ENCODE data around the gene CIP2A.
A peak's percentile ranks its signal among the peaks of the same experiment; 100 is the strongest.

The CIP2A gene

DNA sequence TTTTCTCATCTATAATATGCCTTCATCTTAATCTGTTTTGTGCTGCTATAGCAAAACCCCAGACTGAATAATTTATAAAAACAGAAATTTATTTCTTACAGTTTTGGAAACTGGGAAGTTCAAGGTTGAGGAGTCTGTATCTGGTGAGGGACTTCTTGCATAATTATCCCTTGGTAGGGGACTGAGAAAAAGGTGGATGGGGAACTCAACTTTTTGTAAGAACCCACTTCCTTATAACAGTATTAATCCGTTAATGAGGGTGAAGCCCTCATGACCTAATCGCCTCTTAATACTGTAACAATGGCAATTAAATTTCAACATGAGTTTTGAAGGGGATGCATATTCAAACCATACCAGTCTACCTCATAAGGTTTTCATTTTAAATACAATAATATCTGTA is 61.4 kb downstream of the CIP2A start:
- H3K4me1 ChIP-seq (ENCODE audit: control insufficient read depth in 1 of 2, insufficient read depth in 2 of 2, low read length in 2 of 2): peaks cover 6 to 7% of the 10 kb centered on the region in 2 donors
- no peak overlapping the region for H3K4me3 ChIP-seq (ENCODE audit: low read depth in 1 of 2, low read length in 2 of 2)
- no peaks in the 10 kb centered on the region for H3K27me3 ChIP-seq (ENCODE audit: low read depth, low read length)
- H3K36me3 ChIP-seq (ENCODE audit: control insufficient read depth in 1 of 2, insufficient read depth in 2 of 2, low read length in 2 of 2): no peaks in the 10 kb centered on the region
- H3K9me3 ChIP-seq (ENCODE audit: control insufficient read depth in 1 of 2, low read length in 2 of 2): no peaks in the 10 kb centered on the region
- H3K27ac ChIP-seq (ENCODE audit: low read length): no peak overlapping the region

DNA sequence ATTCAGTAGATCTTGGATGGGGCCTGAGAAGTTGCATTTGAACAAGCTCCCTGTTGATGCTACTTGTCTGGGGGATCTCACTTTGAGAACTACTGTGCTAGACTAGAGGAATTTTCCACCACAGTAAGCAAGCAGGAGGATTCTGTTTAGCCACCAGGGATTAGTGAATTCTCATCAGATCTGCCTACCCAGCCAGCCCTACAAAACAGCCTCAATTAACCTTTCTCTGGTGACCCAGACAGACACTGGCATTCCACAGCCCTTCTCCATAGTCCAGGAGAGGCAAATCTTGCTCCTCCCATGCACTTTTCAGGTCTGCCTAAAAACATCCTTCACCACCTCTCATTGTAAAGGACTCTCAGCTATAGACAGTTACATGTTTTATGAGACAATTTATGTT is 62.1 kb downstream of the CIP2A start:
- no peak overlapping the region for H3K4me3 ChIP-seq (ENCODE audit: low read depth in 1 of 2, low read length in 2 of 2)
- H3K27me3 ChIP-seq (ENCODE audit: low read depth, low read length): no peaks in the 10 kb centered on the region
- H3K27ac ChIP-seq (ENCODE audit: low read length): no peak overlapping the region
- H3K4me1 ChIP-seq (ENCODE audit: control insufficient read depth in 1 of 2, insufficient read depth in 2 of 2, low read length in 2 of 2): peaks cover 6 to 7% of the 10 kb centered on the region in 2 donors
- H3K36me3 ChIP-seq (ENCODE audit: control insufficient read depth in 1 of 2, insufficient read depth in 2 of 2, low read length in 2 of 2): no peaks in the 10 kb centered on the region
- H3K9me3 ChIP-seq (ENCODE audit: control insufficient read depth in 1 of 2, low read length in 2 of 2): no peaks in the 10 kb centered on the region

GRCh38 chr3:108525971-108526370 is 63.3 kb downstream of the CIP2A start:
- H3K36me3 ChIP-seq (ENCODE audit: control insufficient read depth in 1 of 2, insufficient read depth in 2 of 2, low read length in 2 of 2): no peaks in the 10 kb centered on the region
- peaks cover 6 to 7% of the 10 kb centered on the region in 2 donors for H3K4me1 ChIP-seq (ENCODE audit: control insufficient read depth in 1 of 2, insufficient read depth in 2 of 2, low read length in 2 of 2)
- no peak overlapping the region for H3K27ac ChIP-seq (ENCODE audit: low read length)
- H3K4me3 ChIP-seq (ENCODE audit: low read depth in 1 of 2, low read length in 2 of 2): no peak overlapping the region
- no peaks in the 10 kb centered on the region for H3K9me3 ChIP-seq (ENCODE audit: control insufficient read depth in 1 of 2, low read length in 2 of 2)
- H3K27me3 ChIP-seq (ENCODE audit: low read depth, low read length): no peaks in the 10 kb centered on the region

DNA sequence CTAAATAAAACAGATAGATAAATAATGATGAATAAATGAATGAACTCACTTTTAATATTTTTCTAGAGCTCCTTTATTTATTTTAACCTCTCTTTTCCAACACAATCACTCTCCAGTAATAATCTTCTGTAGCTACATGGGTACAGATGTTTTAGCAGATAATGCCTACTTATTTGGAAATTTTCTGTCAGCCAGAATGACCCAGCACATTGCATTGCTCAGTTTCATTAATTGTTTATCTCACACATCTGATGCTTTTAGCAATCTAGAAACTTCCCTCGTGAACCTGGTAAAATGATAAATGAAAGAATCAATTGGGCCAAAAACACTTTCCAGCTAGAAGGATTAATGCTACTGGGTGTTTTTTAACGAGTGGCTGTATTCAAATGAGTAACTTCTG is 64.0 kb downstream of the CIP2A start:
- H3K4me3 ChIP-seq (ENCODE audit: low read depth in 1 of 2, low read length in 2 of 2): no peak overlapping the region
- no peaks in the 10 kb centered on the region for H3K9me3 ChIP-seq (ENCODE audit: control insufficient read depth in 1 of 2, low read length in 2 of 2)
- H3K4me1 ChIP-seq (ENCODE audit: control insufficient read depth in 1 of 2, insufficient read depth in 2 of 2, low read length in 2 of 2): peaks cover 6 to 7% of the 10 kb centered on the region in 2 donors
- no peaks in the 10 kb centered on the region for H3K27me3 ChIP-seq (ENCODE audit: low read depth, low read length)
- H3K36me3 ChIP-seq (ENCODE audit: control insufficient read depth in 1 of 2, insufficient read depth in 2 of 2, low read length in 2 of 2): no peaks in the 10 kb centered on the region
- H3K27ac ChIP-seq (ENCODE audit: low read length): no peak overlapping the region

DNA sequence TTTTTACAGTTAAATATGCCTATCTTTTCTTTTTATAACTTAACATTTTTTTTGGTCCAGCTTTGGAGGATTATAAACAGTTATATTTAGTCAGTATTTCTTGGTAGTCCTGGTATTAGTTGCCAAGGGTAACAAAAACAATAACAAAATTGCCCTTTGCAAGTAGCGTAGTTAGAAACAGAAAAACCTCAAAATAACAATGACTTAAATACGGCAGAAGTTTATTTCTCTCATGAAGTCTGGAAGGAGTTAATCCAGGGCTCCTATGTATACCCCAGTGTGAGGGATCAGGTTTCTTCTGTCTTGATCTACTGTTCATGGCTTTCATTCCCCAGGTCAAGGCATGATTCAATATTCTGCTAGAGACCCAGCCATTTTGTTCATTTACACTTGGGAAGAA is 64.7 kb downstream of the CIP2A start:
- Histone ChIP-seq H3K4me1 (ENCODE audit: control insufficient read depth in 1 of 2, insufficient read depth in 2 of 2, low read length in 2 of 2) (peaks cover 5 to 6% of the 10 kb centered on the region in 2 donors), H3K4me3 (ENCODE audit: low read depth in 1 of 2, low read length in 2 of 2) (no peak overlapping the region), H3K27ac (ENCODE audit: low read length) (peak overlapping the region; percentile 30), H3K9me3 (ENCODE audit: control insufficient read depth in 1 of 2, low read length in 2 of 2) (no peaks in the 10 kb centered on the region), H3K36me3 (ENCODE audit: control insufficient read depth in 1 of 2, insufficient read depth in 2 of 2, low read length in 2 of 2) (no peaks in the 10 kb centered on the region), H3K27me3 (ENCODE audit: low read depth, low read length) (no peaks in the 10 kb centered on the region)

DNA sequence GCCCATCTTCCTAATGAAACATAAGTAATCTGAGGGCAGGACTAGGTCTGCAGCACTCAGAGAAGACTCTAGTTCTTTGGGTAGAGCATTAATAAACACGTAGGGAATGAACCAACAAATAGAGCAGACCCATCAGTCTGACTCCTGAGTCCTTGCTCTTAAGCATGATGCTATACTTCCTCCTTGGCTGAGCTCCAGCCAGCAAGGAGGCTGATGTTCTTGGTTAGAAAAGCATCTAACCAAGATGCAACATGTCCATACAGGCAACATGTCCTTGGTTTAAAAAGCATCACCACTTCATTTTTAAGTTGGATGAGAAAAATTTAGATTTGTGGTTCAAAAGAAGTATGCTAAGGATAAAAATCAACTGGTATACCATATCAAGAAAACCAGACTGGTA is 70.3 kb downstream of the CIP2A start:
- Histone ChIP-seq H3K27ac (ENCODE audit: low read length) (no peak overlapping the region), H3K9me3 (ENCODE audit: control insufficient read depth in 1 of 2, low read length in 2 of 2) (no peaks in the 10 kb centered on the region), H3K4me1 (ENCODE audit: control insufficient read depth in 1 of 2, insufficient read depth in 2 of 2, low read length in 2 of 2) (no peaks in the 10 kb centered on the region), H3K4me3 (ENCODE audit: low read depth in 1 of 2, low read length in 2 of 2) (no peak overlapping the region), H3K27me3 (ENCODE audit: low read depth, low read length) (no peaks in the 10 kb centered on the region), H3K36me3 (ENCODE audit: control insufficient read depth in 1 of 2, insufficient read depth in 2 of 2, low read length in 2 of 2) (no peaks in the 10 kb centered on the region)

DNA sequence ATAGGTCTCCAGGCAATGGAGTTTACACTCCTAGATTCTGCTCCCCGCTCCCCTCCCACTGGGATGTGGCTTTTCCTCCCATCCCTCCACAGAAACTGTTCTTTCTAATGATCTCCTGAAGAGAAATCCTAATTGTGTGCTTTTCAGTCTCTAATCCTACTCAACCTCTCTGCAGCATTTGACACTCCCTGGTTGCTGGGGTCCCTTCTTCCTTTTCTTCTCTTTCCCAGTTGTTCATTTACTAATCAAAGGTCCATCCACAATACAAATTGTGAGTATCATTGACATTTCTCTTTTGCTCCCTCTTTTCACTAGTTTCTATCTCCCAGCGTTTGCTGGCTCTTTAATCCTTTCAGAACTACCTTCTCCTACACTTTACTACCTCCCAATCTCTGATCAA is 72.4 kb downstream of the CIP2A start:
- H3K9me3 ChIP-seq (ENCODE audit: control insufficient read depth in 1 of 2, low read length in 2 of 2): no peaks in the 10 kb centered on the region
- H3K27me3 ChIP-seq (ENCODE audit: low read depth, low read length): no peaks in the 10 kb centered on the region
- H3K4me3 ChIP-seq (ENCODE audit: low read depth in 1 of 2, low read length in 2 of 2): no peak overlapping the region
- peaks cover 0 to 4% of the 10 kb centered on the region in 2 donors for H3K4me1 ChIP-seq (ENCODE audit: control insufficient read depth in 1 of 2, insufficient read depth in 2 of 2, low read length in 2 of 2)
- H3K27ac ChIP-seq (ENCODE audit: low read length): no peak overlapping the region
- H3K36me3 ChIP-seq (ENCODE audit: control insufficient read depth in 1 of 2, insufficient read depth in 2 of 2, low read length in 2 of 2): no peaks in the 10 kb centered on the region

GRCh38 chr3:108513961-108514360 is 75.3 kb downstream of the CIP2A start:
- Histone ChIP-seq H3K4me3 (ENCODE audit: low read depth in 1 of 2, low read length in 2 of 2) (no peak overlapping the region), H3K9me3 (ENCODE audit: control insufficient read depth in 1 of 2, low read length in 2 of 2) (no peaks in the 10 kb centered on the region), H3K4me1 (ENCODE audit: control insufficient read depth in 1 of 2, insufficient read depth in 2 of 2, low read length in 2 of 2) (peaks cover 0 to 4% of the 10 kb centered on the region in 2 donors), H3K27me3 (ENCODE audit: low read depth, low read length) (no peaks in the 10 kb centered on the region), H3K27ac (ENCODE audit: low read length) (no peak overlapping the region), H3K36me3 (ENCODE audit: control insufficient read depth in 1 of 2, insufficient read depth in 2 of 2, low read length in 2 of 2) (no peaks in the 10 kb centered on the region)

GRCh38 chr3:108512671-108513070 is 76.6 kb downstream of the CIP2A start:
- Histone ChIP-seq H3K9me3 (ENCODE audit: control insufficient read depth in 1 of 2, low read length in 2 of 2) (no peaks in the 10 kb centered on the region), H3K27me3 (ENCODE audit: low read depth, low read length) (no peaks in the 10 kb centered on the region), H3K36me3 (ENCODE audit: control insufficient read depth in 1 of 2, insufficient read depth in 2 of 2, low read length in 2 of 2) (no peaks in the 10 kb centered on the region), H3K4me3 (ENCODE audit: low read depth in 1 of 2, low read length in 2 of 2) (no peak overlapping the region), H3K4me1 (ENCODE audit: control insufficient read depth in 1 of 2, insufficient read depth in 2 of 2, low read length in 2 of 2) (peaks cover 0 to 4% of the 10 kb centered on the region in 2 donors), H3K27ac (ENCODE audit: low read length) (no peak overlapping the region)

DNA sequence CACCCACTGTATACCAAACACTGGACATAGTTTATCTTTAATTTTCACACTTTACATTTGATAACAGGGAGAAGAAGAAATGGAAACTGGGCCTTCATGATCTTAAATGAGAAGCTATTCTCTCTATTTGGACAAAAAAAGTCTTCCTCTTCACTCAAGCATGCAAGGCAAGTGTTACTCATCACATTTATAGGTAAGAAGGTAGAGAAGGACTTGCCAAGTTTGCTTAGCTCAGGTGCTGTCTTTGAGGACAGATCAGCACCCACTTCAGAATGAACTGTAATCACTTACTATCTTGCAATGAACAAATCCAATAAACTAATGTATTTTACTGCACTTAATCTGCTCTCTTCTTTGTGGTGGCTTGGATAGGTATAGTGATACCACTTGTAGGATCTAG is 77.7 kb downstream of the CIP2A start:
- no peak overlapping the region for H3K27ac ChIP-seq (ENCODE audit: low read length)
- H3K9me3 ChIP-seq (ENCODE audit: control insufficient read depth in 1 of 2, low read length in 2 of 2): no peaks in the 10 kb centered on the region
- no peaks in the 10 kb centered on the region for H3K27me3 ChIP-seq (ENCODE audit: low read depth, low read length)
- no peaks in the 10 kb centered on the region for H3K36me3 ChIP-seq (ENCODE audit: control insufficient read depth in 1 of 2, insufficient read depth in 2 of 2, low read length in 2 of 2)
- peaks cover 0 to 4% of the 10 kb centered on the region in 2 donors for H3K4me1 ChIP-seq (ENCODE audit: control insufficient read depth in 1 of 2, insufficient read depth in 2 of 2, low read length in 2 of 2)
- no peak overlapping the region for H3K4me3 ChIP-seq (ENCODE audit: low read depth in 1 of 2, low read length in 2 of 2)

GRCh38 chr3:108511055-108511454 is 78.2 kb downstream of the CIP2A start:
- no peaks in the 10 kb centered on the region for H3K27me3 ChIP-seq (ENCODE audit: low read depth, low read length)
- no peaks in the 10 kb centered on the region for H3K9me3 ChIP-seq (ENCODE audit: control insufficient read depth in 1 of 2, low read length in 2 of 2)
- H3K36me3 ChIP-seq (ENCODE audit: control insufficient read depth in 1 of 2, insufficient read depth in 2 of 2, low read length in 2 of 2): no peaks in the 10 kb centered on the region
- no peak overlapping the region for H3K27ac ChIP-seq (ENCODE audit: low read length)
- peaks cover 0 to 4% of the 10 kb centered on the region in 2 donors for H3K4me1 ChIP-seq (ENCODE audit: control insufficient read depth in 1 of 2, insufficient read depth in 2 of 2, low read length in 2 of 2)
- no peak overlapping the region for H3K4me3 ChIP-seq (ENCODE audit: low read depth in 1 of 2, low read length in 2 of 2)

DNA sequence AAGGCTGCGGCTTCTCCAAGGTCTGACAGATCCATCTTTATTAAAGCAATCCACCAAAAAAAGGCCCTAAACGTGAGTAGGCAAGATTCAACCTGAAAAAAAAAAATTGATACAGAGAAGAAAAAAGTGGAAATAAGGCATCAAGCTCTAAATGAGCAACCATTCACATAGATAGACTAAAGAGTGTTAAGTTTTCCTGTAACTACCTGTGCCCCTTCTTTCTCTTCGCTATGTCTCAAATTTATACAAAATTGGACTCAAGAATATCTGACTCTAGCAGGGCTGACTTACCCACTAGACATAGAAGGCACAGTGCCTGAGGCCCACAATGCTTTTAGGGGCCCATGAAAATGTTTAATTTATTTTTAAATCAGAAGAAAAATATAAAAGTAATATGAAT is 78.7 kb downstream of the CIP2A start, which contains the start of gene MYH15:
Gene MYH15 (minus strand): TSS at position 101 of the 400 bp plus-strand sequence. CDS start 66 bp downstream, at position 35.
- H3K4me3 ChIP-seq (ENCODE audit: low read depth in 1 of 2, low read length in 2 of 2): no peak within 1 kb of the TSS
- no peaks in the 10 kb centered on the region for H3K27me3 ChIP-seq (ENCODE audit: low read depth, low read length)
- no peaks in the 10 kb centered on the region for H3K9me3 ChIP-seq (ENCODE audit: control insufficient read depth in 1 of 2, low read length in 2 of 2)
- no peaks in the 10 kb centered on the region for H3K36me3 ChIP-seq (ENCODE audit: control insufficient read depth in 1 of 2, insufficient read depth in 2 of 2, low read length in 2 of 2)
- no peak within 1 kb of the TSS for H3K27ac ChIP-seq (ENCODE audit: low read length)
- H3K4me1 ChIP-seq (ENCODE audit: control insufficient read depth in 1 of 2, insufficient read depth in 2 of 2, low read length in 2 of 2): peaks cover 0 to 4% of the 10 kb centered on the region in 2 donors

All from muscle layer of duodenum (tissue), 2 donors.